HG03045 (cell line): ENCODE data around the gene PTCHD1.

ENCODE experiments used
- ATAC-seq: cut with Tn5 transposase; IDR thresholded peaks from one replicate; pipeline ENCODE4 v1.9.1; 2021; ENCODE audit warnings: mild to moderate bottlenecking, moderate library complexity; ENCODE audit not compliant: unreplicated experiment

Gene PTCHD1

DNA sequence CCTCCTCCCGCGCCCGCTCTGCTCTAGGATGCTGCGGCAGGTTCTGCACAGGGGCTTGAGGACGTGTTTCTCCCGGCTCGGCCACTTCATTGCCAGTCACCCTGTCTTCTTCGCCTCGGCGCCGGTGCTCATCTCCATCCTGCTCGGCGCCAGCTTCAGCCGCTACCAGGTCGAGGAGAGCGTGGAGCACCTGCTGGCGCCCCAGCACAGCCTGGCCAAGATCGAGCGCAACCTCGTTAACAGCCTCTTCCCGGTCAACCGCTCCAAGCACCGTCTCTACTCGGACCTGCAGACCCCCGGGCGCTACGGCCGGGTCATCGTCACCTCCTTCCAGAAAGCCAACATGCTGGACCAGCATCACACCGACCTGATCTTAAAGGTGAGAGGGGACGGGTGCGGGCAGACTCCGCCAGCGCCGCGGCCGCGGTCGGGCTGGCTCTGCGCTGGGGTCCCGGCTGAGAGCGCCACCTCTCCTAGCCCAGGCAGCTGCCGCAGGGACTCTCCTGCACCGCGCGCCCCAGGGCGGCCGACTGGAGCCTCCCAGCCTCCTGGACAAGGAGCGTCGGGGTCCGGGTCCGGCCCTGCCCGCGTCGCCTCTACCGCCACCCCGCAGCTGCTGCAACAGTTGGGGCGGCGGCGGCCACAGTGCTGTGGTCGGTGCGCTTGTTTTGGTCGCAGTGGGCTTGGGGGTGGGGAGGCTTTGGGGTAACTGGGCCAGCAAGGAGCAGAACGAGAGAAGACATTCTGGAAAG lies at the start of gene PTCHD1:
PTCHD1 (plus strand) TSS at position 2 of the 752 bp plus-strand sequence; CDS start at position 29, 27 bp downstream.
- no peak for ATAC-seq

DNA sequence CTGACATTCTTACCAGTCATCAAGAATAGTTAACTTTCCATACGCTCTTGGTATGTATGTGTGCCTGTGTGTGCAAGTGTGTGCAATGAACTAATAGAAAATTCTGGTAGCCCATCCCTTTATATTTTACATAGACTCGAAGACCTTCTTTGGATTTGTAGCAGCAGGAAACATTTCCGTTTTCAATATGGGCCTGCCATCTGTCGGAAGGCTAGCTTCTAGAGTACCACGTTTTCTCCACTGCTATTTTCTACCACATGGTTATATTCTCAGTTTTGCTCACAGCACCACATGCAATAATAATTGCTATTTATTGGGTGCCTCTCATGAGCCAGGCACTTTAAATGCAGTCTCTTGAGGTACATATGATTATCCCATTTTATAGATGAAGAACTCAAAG lies 47.9 kb upstream of the PTCHD1 start:
- no peak for ATAC-seq

DNA sequence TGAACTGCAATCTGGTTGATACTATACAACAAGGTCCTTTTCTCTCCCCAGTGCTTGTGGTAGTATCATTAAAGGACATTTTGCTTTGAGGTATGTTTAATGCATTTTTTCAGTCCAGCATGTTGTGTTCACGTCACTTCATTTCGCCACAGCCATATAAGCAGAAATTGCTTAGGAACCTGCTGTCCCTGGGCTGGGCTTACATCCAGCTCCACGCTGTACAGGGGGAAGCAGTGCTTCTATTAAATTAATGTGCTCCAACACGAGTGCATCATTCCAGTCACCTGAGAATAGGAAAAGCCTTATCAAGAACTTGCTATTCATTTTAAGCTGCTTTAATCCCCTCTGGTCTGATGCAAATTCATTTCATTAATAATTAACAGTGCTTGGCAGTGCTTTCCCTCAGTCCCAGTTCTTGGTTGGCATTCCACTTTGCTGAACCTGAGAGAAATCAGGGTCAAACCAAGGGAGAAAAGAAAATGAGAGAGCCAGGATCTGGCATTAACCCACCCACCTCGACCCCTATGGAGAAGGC lies 47.4 kb upstream of the PTCHD1 start:
- no peak for ATAC-seq

- ATAC-seq, result no peak
Measured at GRCh38 chrX:23292354-23292987, 42.2 kb upstream of the PTCHD1 start.

GRCh38 chrX:23292988-23293651 lies 41.5 kb upstream of the PTCHD1 start:
- no peak for ATAC-seq

DNA sequence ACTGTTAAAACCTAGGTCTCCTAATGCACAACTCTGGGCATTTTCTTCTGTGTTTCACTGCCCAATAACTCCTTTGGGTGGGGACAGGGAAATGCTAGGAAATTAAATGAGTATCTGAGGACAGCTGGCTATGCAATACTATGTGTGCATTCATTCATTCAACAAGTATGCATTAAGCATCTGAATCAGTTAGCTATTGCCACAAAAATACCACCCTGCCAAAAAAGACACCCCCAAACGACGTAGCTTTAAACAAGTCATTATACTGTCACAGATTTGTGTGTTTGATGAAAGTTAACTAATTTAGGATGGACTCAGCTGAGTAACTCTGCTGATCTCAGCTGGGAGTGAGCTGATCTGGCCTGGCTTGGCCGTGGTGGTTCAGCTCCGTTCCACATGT lies 29.8 kb upstream of the PTCHD1 start:
- no peak for ATAC-seq

DNA sequence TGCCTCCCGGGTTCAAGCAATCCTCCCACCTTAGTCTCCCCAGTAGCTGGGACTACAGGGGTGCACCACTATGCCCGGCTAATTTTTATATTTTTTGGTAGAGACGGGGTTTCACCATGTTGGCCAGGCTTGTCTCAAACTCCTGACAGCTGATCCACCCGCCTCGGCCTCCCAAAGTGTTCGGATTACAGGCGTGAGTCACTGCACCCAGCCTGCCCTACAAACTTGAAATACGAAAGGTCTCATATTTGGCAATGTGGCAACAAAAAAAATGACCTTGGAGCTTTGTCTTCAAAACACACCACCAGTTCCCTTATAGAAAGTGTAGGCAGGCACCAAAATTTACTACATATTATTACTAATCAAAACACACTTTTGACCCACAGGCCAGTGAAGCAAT lies 22.9 kb upstream of the PTCHD1 start:
- no peak for ATAC-seq

DNA sequence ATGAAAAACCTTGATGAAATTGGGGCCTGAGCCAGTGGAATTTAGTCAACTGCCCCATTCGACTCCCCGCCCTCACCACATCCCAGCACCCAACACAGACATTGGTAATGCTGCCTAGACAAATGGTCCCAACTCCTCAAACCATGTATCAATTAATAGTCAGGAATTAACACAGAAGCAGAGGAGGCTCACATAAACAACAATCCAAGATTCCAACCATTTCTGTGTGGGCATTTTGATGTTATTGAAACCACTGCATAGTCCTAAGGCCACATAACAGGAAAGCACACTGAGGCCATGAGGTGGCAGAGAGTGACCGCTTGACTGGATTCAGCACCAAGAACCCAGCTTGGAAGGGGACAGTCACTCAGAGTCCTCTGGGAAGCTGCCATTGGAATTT lies 22.5 kb upstream of the PTCHD1 start:
- no peak for ATAC-seq

- ATAC-seq, result no peak
Measured at GRCh38 chrX:23317799-23318724, 16.6 kb upstream of the PTCHD1 start.

DNA sequence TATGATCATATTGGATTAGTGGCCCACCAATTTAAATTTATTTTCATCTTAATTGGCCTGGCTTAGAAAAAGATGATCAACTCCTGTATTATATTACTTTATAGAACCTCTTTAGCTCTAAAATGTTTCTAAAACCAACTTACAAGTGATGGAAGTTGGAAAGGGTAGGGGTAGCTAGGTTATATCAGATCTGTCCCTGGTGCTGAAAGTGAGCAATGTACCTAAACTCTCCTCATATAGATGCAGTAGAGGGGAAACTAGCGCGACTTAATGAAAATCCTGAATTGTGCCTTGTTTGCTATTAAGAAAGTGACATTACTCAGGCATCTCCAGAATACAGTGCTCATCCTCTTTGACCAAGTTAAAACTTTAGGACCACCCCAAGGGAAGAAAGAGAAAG lies 7.5 kb upstream of the PTCHD1 start:
- ATAC-seq, result no peak

GRCh38 chrX:23331701-23332100 lies 2.9 kb upstream of the PTCHD1 start:
- ATAC-seq, result no peak

DNA sequence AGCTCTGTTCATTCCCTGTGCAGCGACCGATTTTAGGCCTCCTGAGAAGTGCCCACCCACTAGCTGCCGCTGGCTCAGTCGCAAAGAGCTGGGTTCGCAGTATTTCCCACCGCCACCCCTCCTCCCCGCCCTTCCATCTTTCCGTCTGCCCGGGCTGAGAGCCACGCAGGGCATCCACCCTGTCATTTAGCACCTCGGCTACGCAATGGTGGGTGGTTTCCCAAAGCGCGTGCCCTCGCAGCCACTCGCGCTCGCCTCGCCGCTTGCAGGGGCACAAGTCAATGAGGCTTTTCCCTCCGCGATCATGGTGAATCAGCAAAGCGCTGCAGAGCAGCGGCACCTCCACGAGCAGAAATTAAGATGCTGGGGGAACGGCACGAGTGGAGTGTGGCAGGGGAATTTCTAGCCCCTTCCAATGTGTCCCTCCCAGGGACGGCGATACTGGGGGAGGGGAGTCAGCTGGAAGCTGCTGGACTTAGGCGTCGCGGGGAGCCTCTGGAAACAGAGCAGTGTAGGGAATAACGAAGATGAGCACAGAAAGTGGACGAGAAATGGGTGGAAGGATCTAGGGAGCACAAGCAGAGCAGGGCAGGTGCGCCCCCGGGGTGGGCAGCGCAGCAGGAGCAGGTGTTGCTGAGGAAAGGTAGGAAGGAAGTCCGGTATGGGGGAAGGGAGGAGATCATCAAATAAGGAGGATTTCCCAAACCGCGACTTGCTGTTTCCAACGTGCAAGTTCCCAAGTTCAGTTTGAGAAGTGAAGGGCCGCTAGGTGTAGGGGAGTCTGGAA lies 2.4 kb upstream of the PTCHD1 start:
- ATAC-seq, result no peak

DNA sequence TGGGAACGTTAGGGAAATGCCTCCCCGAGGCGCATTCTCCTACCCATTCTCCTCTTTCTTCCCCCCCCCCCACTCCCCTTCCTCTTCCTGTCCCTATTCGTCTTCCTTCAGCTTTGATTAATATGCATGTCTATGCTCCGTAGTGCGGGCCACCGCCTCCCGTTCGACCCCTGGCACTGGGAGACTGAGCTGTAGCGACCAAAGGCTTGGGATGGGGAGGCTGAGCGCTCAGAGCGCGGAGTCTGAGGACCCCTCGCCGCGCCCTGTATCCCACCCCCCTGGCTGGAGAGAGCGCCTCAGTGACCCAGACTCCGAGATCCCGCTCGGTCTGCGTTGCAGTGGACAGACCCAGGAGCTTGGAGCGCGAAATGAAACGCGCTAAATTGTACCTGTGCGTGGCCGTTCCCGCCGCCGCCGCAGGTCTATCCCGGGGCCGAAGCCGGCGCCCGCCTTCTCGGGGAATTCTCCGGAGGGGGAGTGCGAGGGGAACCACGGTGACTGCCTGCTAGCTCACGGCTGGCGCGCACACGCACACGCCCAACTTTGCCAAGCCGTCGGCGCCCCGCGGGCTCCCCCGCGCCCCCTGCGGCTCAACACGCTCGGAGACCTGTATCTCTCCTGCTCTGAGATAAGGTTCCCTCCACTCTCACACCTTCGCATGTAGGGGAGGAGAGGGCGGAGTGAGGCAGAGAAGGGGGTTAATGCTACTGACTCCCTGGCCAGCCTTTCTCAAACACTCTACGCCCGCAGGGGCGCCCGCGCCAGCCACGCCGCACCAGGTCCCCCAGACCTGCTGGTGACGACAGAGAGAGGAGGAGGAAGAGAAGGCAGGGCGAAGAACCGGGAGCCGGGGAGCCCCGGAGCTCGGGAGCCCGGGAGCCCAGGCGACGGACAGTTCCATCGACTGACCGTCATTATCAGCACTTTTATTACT lies 1.5 kb upstream of the PTCHD1 start:
- no peak for ATAC-seq

DNA sequence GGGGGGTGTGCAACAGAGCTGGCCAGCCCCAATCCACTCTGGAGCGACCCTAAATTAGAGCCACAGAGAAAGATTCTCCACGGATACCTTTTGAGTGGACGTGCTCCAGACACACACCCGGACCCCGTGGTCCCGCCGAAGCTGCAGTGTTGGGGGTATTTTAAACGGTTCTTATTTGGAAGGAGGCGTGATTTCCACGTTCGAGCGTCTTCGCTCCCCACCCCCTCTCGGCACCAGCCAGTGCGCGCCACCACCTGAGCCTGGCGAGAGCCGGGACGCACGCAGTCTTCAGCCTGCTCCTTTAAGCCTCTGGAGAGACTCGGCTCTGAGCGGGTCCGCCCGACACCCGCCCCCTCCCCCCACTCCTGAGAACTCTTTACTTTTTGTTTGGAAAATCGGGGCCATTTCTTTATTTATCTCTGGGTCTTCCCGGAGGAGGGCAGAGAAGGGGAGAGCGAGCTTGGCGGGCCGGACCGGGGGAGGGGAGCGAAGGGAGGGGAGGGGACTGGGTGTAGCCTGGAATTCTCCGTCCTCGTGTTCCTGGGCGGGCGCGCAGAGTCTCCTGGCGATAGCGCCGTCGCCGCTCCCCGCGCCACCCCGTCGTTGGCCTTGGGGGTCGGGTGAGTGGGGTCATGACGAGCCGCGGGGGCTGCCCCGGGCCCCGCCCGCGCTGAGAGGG lies 668 bp upstream of the PTCHD1 start:
- ATAC-seq, result no peak

- ATAC-seq, result no peak
Measured at GRCh38 chrX:23334521-23334847, 165 bp upstream of the PTCHD1 start.

DNA sequence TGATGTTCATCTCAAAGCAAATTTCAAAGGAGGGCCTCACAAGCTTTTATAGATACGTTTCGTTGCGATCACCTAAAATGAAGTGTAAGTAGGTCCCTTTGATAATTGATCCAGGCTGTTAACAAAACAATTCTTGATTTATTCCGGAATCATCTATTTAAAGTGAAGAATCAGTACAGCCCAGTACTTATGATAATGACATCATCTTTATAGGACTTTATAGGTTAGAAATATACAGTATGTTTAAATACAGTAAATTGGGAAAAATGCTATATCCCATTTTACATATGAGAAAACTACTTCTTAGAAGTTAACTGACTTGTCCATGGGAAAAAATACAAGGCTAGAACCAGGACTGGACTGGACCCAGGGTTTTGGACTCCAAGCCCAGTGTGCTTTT lies 3.7 kb downstream of the PTCHD1 start:
- no peak for ATAC-seq

- no peak for ATAC-seq
Measured at GRCh38 chrX:23341452-23341851, 6.8 kb downstream of the PTCHD1 start.

DNA sequence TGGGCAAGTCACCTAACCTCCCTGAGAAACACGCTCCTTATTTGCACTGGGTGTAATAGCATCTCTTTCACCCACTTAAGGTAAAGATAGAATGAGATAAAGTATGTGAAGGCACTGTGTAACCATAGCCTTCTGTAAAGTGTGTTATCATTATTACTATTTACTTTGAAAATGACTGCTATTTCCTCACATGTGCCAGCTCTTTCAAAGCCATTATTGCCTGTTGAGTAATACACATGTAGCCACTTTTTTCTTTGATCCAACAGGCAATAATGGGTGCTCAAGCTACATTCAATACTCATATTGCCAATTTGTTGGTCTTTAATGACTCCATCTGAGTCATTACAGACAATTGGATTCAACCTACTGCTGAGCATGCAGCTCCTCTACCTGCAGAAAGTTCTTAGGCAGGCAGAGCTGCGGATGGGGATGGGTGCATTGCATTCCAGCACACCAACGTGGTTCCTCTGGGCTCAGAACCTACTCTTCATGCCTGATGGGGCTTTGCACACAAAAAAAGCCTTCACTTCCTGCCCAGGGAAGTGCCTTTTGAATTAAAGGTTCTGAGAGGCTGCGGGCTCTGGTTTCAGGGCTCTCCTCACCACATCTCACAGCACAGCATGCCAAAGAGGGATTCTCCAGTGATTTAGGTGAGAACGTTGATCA lies 9.7 kb downstream of the PTCHD1 start:
- ATAC-seq, result no peak
